Rectal smooth muscle tissue (tissue), 1 donor: ENCODE data around the gene COG5.

Experiments used
- H3K27ac ChIP-seq: one replicate; pipeline ENCODE4 v1.7.0; 2013; ENCODE audit warnings: low read depth, low read length, inconsistent platforms
- H3K27me3 ChIP-seq: one replicate; pipeline ENCODE4 v1.7.0; 2013; ENCODE audit warnings: low read length; ENCODE audit not compliant: control insufficient read depth, insufficient read depth
- H3K36me3 ChIP-seq: one replicate; pipeline ENCODE4 v1.7.0; 2013; ENCODE audit warnings: low read length; ENCODE audit not compliant: control insufficient read depth, insufficient read depth
- H3K4me1 ChIP-seq: one replicate; pipeline ENCODE4 v1.7.0; 2013; ENCODE audit warnings: low read length; ENCODE audit not compliant: control insufficient read depth, insufficient read depth
- H3K4me3 ChIP-seq: one replicate; pipeline ENCODE4 v1.7.0; 2013; ENCODE audit warnings: low read length
- H3K9ac ChIP-seq: one replicate; pipeline ENCODE4 v1.7.0; 2013; ENCODE audit warnings: low read length

The COG5 gene

GRCh38 chr7:107322015-107322414, 241.7 kb downstream of the COG5 start:
- no peaks in the 10 kb centered on the region for H3K27me3 ChIP-seq
- no peak overlapping the region for H3K27ac ChIP-seq
- H3K4me1 ChIP-seq: no peaks in the 10 kb centered on the region
- no peak overlapping the region for H3K4me3 ChIP-seq
- H3K9ac ChIP-seq: no peak overlapping the region
- no peaks in the 10 kb centered on the region for H3K36me3 ChIP-seq

GRCh38 chr7:107321611-107322010, 242.1 kb downstream of the COG5 start:
- H3K4me3 ChIP-seq: no peak overlapping the region
- H3K4me1 ChIP-seq: no peaks in the 10 kb centered on the region
- H3K27me3 ChIP-seq: no peaks in the 10 kb centered on the region
- H3K36me3 ChIP-seq: no peaks in the 10 kb centered on the region
- H3K9ac ChIP-seq: no peak overlapping the region
- no peak overlapping the region for H3K27ac ChIP-seq

- H3K36me3 ChIP-seq: no peaks in the 10 kb centered on the region
- no peaks in the 10 kb centered on the region for H3K4me1 ChIP-seq
- H3K9ac ChIP-seq: no peak overlapping the region
- H3K4me3 ChIP-seq: no peak overlapping the region
- no peaks in the 10 kb centered on the region for H3K27me3 ChIP-seq
- no peak overlapping the region for H3K27ac ChIP-seq
Measured at GRCh38 chr7:107319724-107320228, 243.9 kb downstream of the COG5 start.

- no peaks in the 10 kb centered on the region for H3K27me3 ChIP-seq
- H3K4me1 ChIP-seq: no peaks in the 10 kb centered on the region
- H3K36me3 ChIP-seq: no peaks in the 10 kb centered on the region
- no peak overlapping the region for H3K27ac ChIP-seq
- no peak overlapping the region for H3K9ac ChIP-seq
- no peak overlapping the region for H3K4me3 ChIP-seq
Measured at GRCh38 chr7:107318523-107319160, 245.1 kb downstream of the COG5 start.

- Histone ChIP-seq H3K27ac (no peak overlapping the region), H3K4me3 (no peak overlapping the region), H3K4me1 (no peaks in the 10 kb centered on the region), H3K36me3 (no peaks in the 10 kb centered on the region), H3K9ac (no peak overlapping the region), H3K27me3 (no peaks in the 10 kb centered on the region)
Measured at GRCh38 chr7:107315716-107316220, 248.0 kb downstream of the COG5 start.

- H3K4me1 ChIP-seq: no peaks in the 10 kb centered on the region
- no peak overlapping the region for H3K9ac ChIP-seq
- no peaks in the 10 kb centered on the region for H3K36me3 ChIP-seq
- no peak overlapping the region for H3K4me3 ChIP-seq
- H3K27ac ChIP-seq: no peak overlapping the region
- H3K27me3 ChIP-seq: no peaks in the 10 kb centered on the region
Measured at GRCh38 chr7:107313355-107313754, 250.4 kb downstream of the COG5 start.

- H3K9ac ChIP-seq: no peak overlapping the region
- no peaks in the 10 kb centered on the region for H3K4me1 ChIP-seq
- H3K4me3 ChIP-seq: no peak overlapping the region
- H3K27ac ChIP-seq: no peak overlapping the region
- H3K36me3 ChIP-seq: no peaks in the 10 kb centered on the region
- H3K27me3 ChIP-seq: no peaks in the 10 kb centered on the region
Measured at GRCh38 chr7:107312418-107312817, 251.3 kb downstream of the COG5 start.

GRCh38 chr7:107309296-107309695, 254.4 kb downstream of the COG5 start:
- Histone ChIP-seq H3K9ac (no peak overlapping the region), H3K27ac (no peak overlapping the region), H3K36me3 (no peaks in the 10 kb centered on the region)

GRCh38 chr7:107304636-107305035, 259.1 kb downstream of the COG5 start:
- no peaks in the 10 kb centered on the region for H3K27me3 ChIP-seq
- no peak overlapping the region for H3K4me3 ChIP-seq
- H3K4me1 ChIP-seq: no peaks in the 10 kb centered on the region
- no peak overlapping the region for H3K9ac ChIP-seq
- no peaks in the 10 kb centered on the region for H3K36me3 ChIP-seq
- no peak overlapping the region for H3K27ac ChIP-seq

More at GRCh38 chr7:107309296-107309695, 254.4 kb downstream of the COG5 start:
- H3K27me3 ChIP-seq: no peaks in the 10 kb centered on the region
- no peaks in the 10 kb centered on the region for H3K4me1 ChIP-seq
- H3K4me3 ChIP-seq: no peak overlapping the region

GRCh38 chr7:107304063-107304462, 259.7 kb downstream of the COG5 start:
- no peak overlapping the region for H3K27ac ChIP-seq
- H3K9ac ChIP-seq: no peak overlapping the region
- no peak overlapping the region for H3K4me3 ChIP-seq
- H3K4me1 ChIP-seq: no peaks in the 10 kb centered on the region
- H3K36me3 ChIP-seq: no peaks in the 10 kb centered on the region
- H3K27me3 ChIP-seq: no peaks in the 10 kb centered on the region

GRCh38 chr7:107302250-107302847, 261.4 kb downstream of the COG5 start:
- no peaks in the 10 kb centered on the region for H3K4me1 ChIP-seq
- no peaks in the 10 kb centered on the region for H3K27me3 ChIP-seq
- H3K27ac ChIP-seq: no peak overlapping the region
- no peaks in the 10 kb centered on the region for H3K36me3 ChIP-seq
- no peak overlapping the region for H3K4me3 ChIP-seq
- no peak overlapping the region for H3K9ac ChIP-seq

GRCh38 chr7:107294182-107294581, 269.5 kb downstream of the COG5 start:
- Histone ChIP-seq H3K4me3 (no peak overlapping the region), H3K4me1 (no peaks in the 10 kb centered on the region), H3K27me3 (no peaks in the 10 kb centered on the region), H3K9ac (no peak overlapping the region), H3K27ac (no peak overlapping the region), H3K36me3 (peaks cover 3% of the 10 kb centered on the region)

- Histone ChIP-seq H3K4me1 (no peaks in the 10 kb centered on the region), H3K27ac (no peak overlapping the region), H3K27me3 (no peaks in the 10 kb centered on the region), H3K36me3 (peaks cover 3% of the 10 kb centered on the region), H3K9ac (no peak overlapping the region), H3K4me3 (no peak overlapping the region)
Measured at GRCh38 chr7:107292591-107292990, 271.1 kb downstream of the COG5 start.
